NCI-H2029 treated with DMSO at 0.1 percent for 48 hours (cell line): Measurements from ENCODE around the gene PRKG2.

ENCODE experiments used
- DNase-seq: peaks from one replicate; lab custom pipeline; 2025; lab: John Stamatoyannopoulos, UW

PRKG2 gene

DNA sequence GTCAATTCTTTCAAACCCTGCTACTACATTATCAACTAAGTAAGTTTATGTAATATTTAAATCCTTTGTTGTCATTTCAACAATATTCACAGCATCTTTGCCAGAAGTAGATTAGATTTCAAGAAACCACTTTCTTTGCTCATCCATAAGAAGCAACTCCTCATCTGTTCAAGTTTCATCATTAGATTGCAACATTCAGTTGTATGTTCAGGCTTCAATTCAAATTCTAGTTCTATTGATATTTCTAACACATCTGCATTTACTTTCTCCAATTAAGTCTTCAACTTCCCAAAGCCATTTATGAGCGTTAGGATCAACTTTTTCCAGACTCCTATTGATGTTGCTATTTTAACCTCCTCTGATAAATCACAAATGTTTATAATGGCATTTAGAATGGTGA is 118.5 kb downstream of the PRKG2 start:
- no peak for DNase-seq

DNA sequence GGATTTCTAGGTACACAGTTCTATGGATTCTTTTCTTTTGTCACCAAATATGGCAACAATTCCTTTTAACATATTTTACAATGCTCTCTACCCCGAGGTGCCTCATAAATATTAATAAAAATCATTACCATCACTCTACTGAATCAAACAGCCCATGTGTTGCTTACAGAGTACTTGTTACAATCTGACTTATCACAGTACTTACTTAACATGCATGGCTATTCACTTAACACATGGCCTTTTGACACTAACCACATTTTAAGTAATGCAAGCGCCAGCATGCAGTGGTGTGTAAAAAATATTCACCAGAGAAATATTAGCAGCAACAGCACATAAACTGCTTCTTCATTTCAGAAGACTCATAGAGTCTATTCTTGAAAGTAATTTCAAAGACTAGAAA is 119.6 kb downstream of the PRKG2 start:
- DNase-seq = no peak

DNA sequence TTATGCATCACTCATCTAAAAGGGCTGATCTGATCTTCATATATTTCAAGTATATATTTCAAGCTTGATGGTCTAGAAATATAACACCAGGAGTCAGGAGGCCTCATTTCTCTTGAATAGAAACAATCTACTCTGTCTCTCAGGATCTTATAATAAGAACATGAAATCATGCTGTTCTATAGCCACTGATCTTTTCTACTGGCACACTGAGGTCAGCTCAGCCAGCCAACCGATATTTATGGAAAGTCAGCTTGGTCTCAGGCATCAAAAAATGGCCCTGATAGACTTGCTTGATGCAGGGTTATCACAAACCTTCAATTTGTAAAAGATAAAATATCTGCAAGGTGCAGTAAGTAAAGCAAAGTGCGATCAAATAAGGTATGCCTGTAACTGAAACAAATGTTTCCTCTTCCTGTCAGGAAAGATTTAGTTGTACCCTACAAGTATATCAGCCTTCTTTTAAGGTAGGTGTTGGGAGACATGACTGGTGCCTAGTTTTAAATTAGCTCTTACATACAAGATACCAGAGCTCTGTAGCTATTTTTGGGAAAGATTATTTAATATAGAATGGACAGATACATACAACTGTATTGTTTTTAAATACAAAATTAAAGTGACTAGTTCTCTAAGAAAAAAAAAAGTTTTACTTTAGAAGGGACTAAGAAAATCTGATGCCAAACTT is 121.2 kb downstream of the PRKG2 start:
- no peak for DNase-seq

DNA sequence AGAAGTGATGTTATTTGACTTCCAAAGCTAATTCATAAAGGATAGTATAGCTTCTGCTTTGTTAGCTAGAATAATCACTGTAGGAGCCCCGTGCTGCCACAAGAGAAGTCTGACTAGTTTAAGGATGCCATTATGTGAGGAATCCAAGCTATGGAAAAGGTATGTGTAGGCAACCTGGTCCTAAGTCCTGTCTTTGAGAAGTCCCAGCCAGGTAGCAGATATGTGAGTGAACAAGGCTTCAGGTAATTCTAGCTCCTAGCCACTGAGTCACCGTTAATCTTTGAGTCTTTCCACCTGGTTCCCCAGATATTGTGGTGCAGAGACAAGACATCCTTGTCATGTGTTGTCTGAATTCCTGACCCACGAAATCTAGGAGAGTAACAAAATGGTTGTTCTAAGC is 129.0 kb downstream of the PRKG2 start:
- no peak for DNase-seq

DNA sequence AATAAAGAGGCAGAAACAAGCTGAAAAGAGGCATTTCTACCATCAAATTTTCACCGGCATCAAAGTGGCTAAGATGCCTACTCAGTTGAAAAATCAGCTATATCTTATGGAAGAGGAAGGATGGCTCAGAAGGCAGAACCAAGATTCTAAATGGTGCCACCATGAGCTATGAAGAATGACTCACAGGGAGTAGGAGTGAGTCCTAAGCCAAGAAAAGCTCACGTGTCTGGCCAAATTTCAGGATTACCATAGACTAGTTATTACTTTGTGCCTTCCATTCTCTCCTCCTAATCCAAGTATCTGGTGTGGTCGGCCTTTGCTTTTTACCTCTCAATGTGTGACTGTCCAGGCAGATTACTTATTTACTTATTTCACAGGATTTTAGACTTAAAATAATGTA is 129.7 kb downstream of the PRKG2 start:
- no peak for DNase-seq

DNA sequence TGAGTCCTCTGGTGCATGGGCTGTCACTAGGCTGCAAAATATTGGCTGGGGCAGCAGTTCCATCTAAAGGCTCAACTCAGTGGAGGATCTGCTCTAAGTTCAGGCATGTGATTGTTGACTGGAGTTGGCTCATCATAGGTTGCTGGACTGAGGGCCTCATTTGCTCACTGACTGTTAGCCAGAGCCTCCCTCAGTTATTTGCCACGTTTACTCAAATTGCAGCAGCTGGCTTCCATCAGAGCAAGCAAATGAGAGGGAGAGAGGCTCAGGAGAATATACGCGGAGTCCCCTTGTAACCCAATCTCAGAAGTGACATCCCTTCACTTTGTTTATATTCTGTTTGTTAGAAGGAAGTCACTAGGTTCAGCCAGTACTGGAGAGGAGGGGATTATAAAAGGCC is 130.4 kb downstream of the PRKG2 start:
- no peak for DNase-seq

DNA sequence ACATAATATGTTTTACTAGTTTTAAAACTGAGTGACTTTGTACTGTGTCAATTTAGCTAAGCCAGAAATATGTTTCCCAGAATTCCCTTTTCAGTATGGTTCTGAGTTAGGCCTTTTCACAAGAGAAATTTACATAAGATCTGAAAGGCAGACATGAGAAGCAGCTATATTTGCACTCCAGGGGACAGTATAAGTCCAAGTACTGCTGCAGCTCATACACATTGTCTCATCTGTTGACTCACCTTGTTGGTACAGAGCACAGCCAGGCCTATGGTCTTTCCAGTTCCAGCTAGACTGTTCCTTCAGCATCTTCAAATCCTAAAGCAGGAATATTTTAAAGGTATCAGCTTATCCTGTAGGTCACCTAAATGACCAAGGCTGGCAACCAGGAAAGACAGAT is 131.0 kb downstream of the PRKG2 start:
- DNase-seq = peak; percentile 12

DNA sequence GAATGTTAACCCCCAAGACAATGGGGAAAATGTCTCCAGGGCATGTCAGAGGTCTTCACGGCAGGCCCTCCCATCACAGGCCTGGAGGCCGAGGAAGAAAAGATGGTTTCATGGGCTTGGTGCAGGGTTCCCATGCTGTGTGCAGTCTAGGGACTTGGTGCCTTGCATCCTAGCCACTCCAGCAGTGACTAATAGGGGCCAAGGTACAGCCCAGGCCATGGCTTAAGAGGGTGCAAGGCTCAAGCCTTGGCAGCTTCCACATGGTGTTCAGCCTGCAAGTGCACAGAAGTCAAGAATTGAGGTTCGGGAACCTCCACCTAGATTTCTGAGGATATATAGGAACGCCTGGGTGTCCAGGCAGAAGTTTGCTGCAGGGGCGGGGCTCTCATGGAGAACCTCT is 133.9 kb downstream of the PRKG2 start:
- no peak for DNase-seq

DNA sequence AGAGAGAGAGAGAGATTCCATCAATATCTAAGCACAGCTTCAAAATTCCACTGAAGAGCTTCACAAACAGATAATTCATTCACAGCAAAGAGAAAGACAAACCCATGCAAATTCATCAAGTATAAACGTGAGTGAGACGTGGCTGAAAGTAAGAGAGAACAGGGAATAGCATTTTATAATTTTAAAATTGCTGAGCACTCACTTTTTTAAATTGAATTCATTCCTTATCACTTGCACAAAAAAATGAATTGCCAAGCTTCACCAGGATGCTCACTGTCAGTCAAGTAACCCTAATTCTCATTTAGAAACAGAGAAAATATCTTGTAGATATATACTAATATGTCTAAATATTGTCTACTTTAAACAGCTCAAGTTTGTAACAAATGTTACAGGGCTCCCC is 144.0 kb downstream of the PRKG2 start:
- DNase-seq = no peak

DNA sequence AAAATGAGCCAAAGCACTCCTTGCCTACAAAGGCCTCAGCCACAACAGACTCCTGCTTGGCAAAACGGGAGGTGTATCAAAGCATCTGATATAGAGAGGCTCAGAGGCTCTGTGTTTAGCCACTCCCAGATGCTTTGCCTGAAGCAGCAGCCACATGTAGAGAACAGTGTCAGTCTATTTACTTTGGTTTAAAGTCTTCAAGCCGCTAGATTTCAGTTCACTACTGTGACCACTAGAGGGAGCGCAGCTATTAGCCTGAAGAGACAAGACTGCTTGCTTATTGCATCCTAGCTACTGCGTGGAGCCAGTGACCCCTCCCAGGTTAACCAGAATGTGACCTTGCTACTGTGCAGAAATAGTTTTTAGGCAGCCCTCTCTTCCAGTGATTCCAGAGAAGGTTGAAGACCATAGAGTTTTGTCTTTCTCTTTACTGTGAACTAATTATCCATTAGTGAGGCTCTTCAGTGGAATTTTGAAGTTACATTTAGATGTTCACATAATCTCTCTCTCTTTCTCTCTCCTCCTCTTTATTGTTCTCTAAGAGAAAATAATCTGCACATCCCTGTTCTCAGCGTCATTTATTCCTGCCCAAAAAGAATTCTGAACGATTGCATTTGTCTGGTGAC is 145.2 kb downstream of the PRKG2 start:
- DNase-seq = peak; percentile 76

DNA sequence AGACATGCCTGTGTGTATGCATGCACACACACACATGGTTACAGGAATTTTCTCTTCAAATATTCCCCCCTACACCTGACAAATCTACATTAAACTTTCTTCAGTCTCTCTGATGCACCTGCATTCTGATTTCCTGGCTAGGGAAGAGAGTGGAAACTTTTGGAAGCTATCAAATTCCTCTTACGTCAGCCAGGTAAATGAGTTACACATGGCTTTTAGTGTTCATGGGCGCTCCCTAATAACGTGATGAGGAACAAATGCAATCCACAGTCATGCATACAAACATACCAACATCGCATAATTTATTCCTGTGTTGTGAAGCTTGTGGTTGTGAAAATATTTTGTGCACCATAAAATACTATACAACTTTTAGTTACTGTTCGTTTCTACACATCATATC is 149.6 kb downstream of the PRKG2 start:
- DNase-seq = no peak

DNA sequence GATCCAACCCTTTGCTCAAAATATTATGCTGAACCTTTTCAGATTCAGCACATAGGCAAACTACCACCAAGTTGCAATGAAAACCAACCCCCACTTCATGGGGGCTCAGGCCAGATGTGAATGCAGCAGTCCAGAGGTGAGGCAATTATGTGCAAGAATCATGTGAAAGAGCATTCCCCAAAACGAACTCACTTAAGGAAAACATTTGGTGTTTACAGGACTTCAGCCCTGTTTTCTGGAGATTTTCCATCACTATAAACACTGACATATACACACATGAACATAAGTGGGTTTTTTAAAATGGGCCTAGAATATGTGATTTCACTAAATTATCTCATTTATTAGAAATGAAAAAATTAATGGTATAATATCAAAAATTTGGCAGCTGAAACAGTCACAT is 153.0 kb downstream of the PRKG2 start:
- DNase-seq = no peak

DNA sequence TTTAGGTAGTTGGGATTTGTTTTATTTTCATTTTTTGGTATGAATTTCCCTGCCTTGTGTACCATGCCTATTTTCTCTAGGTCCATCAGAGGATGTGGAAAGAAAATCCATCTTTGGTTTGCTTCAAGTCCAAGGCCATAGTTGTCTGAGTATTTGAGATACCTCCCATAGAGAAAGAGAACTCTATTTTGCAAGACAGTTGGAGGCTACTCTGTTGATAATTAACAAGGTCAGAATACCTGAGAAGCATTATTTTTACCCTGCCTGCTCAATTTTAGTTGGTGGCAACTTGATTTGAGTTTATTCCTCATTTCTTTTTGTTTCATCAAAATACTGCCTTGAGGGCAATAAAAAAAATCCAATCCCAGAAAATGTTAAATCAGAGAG is 153.7 kb downstream of the PRKG2 start:
- no peak for DNase-seq

DNA sequence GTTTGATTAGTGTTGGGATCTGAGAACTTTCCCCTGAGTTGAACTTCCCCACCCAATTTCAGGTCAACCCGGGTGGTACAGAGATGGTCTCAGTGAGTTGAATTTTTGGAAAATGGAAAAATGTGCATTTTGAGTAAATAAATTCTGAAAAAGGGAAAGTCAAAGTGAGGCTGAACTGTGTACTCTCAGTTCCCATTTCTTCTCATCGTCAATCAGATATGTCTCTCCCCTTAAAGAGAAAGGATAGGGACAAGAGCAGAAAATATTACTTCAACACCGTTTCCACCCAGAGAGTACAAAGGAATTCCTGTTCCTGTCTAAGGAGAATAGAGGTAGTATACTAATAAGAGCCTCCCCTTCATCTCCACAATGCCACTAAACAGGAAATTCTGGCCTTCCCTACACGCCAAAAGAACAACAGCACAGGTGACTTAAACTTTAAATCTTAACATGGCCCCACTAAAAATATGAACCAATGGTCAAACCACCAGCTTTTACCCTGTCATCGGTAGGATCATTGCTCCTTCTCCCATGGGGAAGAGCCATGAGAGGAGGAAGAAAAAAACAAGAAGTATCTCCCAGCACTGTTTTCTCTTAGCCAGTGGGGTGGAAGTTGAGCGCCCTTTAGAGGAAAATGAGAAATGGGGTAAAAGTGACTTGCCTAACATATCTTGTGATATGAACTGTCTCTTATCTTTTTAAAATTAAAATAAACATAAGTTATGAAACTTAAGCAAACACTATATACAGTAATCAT is 154.3 kb downstream of the PRKG2 start:
- no peak for DNase-seq

DNA sequence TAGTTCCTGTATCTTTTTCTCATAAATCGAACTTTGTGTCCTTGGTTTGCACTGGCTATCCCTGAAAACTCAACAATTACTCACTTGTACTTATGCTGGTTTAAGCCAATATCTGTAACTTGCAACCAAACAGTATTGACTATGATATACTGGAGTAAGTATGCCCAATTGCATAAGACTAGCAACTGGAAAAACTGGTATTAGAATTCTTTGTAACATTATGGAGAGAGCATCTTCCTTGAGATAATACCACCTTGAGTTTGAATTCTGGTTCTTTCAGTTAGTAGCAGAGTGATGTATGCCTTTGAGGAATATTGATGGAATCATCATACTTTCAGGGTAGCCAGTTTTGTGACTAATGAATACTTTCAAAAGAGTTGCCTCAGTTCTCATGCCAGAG is 156.4 kb downstream of the PRKG2 start:
- DNase-seq = no peak

DNA sequence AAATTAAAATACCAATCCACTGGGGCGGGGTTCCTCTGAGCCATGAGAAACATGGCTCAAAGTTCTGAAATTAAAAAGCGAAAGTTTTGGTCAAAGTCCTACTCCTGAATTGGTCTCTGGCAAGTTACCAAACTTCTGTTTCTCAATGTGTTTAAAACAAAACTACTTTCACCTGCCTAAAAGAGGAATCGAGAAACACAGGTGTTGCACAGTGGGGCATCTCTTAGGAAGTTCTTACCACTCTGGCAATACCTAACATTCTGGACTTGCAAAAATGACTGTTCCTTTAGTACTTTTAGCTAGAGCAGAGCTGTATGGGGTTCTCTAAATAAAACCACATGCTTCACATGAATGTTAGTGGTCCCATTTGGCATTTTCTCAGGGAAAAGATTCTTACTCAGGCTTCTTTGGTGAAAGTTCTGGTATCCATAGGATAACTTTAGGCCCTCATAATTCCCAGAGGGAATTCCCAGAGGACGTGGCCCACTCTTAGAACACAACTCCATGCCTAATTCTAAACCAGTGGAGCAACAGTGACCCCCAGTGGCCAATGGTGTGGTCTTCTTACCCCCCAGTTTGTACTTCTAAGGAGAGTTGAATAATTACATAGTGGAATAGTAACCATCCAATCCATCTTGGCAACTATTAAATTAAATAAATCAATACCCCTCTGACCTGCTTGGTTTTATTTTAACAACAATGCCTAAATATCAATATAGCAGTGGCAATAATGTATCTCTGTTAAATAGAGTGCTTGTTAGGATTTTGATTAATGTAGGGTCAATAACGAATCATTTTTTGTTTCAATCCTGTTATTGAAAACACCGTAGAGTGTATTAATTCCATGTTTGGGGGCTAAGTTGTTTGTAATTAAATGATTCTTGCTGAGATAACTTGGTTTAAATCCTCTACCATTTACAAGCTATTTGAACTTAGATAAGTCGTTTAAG is 162.6 kb downstream of the PRKG2 start:
- DNase-seq = no peak

DNA sequence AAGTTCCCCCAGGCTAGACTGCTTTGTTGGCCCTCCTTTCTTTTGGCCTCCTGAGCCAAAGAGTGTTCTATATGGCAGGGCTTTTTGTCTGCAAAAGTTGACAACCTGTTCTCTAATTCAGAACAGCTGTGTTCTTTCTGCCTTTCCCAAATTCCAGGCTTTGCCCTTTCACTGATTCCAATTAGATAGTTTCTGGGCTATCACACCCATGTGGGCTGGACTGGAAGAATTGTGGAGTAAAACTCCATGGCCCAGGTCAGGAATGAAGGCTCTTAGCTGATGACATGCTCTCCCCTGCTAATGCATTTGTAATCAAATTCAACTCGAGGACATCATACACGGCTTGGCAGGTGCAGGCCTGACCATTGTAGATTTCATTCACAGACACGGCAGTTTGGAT is 165.1 kb downstream of the PRKG2 start:
- no peak for DNase-seq

DNA sequence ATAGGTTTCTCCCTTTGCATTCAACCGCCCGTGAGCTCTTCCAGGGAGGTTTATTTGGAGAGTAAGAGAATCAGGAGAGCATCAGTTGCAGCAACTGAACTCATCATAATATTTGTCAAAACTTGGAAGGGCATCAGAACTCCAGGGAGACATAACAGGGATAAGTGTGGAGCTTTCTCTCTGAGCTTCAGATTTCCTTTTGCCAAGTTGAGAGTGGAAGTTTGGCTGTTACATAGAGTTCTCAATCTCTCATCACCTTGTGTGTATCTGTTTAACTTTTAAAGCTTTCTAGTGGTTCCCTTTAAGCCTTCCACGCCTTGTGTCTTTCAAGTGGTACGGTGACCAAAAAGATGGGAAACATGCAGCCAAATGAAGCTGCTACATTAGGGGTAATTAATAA is 165.7 kb downstream of the PRKG2 start:
- no peak for DNase-seq

DNA sequence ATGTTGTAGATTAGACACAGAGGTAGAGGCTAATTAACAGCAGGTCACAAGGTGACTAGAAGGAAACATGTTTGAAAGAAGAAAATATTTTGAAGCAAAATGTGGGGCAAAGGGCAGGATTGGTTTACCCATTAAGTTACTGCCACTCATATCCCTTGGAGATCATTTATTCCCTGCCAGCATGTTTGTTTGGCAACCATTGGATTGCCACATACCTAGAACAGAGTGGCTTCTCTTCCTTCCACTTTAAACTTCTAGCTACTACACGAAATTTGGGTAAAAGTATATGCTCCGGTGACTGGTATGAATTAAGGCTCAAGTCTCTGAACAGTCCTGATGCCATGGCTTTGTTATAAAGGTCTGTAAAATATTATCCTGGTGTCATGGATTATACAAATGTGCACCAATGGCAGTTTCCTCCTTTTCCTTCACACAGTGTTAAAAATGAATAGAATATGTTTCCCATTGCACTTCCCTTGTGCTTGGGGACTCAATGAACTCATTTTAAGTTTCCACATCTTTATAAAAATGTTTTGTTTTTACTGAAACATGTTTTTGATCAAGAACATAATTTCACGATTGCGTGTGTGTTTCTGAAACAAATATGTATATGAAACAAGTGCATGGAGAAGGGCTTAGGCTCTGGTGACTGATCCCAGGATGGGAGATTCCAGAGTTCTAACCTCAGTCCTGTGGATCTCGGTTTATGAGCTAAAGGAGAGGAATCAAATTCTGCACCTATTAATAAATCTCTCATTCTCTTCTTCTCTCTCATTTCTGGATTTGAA is 172.2 kb downstream of the PRKG2 start:
- DNase-seq = no peak

DNA sequence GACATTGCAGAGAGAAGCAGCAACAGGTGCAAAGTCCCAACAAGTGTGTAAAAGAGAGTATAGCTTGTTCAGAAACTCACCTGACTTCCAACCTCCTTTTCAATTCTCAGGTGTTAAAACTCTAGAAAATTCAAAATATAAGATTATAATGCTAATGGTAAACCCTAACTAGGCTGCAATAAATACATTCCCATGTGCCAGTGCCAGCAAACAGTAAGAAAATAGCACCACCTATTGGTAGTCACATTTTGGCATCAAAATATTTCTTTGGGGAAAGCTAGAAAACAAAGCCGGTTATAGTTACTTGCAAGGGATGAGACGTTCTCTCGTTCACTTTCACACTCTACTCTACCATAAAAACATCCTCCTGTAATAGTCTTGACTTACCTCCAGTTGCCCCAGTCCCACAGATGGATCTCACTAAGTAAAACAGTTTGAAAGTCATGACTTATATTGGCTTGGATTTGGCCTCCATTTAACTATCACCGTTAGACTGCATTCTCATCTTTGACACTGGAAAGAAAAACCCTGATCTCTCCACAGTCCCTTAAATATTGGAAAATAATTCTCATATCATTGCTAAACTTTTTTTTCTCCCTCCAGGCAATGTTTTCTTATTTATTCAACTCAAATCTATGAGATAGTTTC is 174.9 kb downstream of the PRKG2 start:
- DNase-seq = peak; percentile 11

DNA sequence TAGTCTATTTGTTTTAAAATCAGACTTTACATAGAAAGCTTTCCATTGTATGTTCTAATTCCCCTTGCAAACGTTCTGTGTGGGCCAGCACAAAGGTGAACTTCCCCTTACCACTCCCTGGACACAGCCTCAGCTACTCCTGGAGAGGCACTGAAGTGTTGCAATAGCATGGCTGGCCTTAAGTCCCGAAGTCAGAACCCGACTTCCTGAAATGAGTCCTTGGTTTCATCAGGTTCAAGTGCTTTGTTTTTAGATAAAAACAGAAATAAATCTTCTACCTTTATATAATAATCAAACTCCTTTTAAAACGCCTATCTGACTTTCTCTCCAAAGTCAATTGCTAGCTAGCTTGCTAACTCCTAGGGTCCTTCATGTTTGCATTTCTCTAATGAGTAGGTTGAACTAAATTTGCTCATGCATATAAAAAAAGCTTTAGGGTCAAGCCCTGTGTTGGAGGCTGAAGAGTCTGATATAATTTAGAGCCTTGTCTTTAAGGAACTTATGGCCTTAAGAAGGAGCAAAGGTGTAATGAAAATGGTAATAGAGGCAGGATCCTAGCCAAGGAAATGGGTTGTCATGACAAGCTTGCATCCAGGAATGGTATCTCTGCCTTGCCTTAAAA is 175.6 kb downstream of the PRKG2 start:
- no peak for DNase-seq
